Aorta (tissue), 5 donors: ENCODE measurements around the gene ANP32B. TPM values are rescaled to one million over a fixed set of nuclear protein-coding genes. Genes with fewer than 3 reads are reported as not detected.
"Not testable (repeated sequence)": the region's sequence is repeated elsewhere in the genome, so short reads cannot be mapped to it uniquely, and the experiment has no call there.

Experiments used
- ATAC-seq: fragments of 200-7000 bp; cut with Tn5 transposase; one replicate; pipeline ENCODE4 v1.9.1; 2022; ENCODE audit warnings: moderate library complexity; ENCODE audit not compliant: low FRiP score
- DNase-seq, 2 donors: peaks; one replicate each; pipeline ENCODE4 v3.0.0-alpha.2; 2020
- H3K27ac ChIP-seq, 2 donors: one replicate each; pipeline ENCODE4 v1.5.1; 2013; ENCODE audit warnings: low read length in 2 of 2, mild to moderate bottlenecking in 2 of 2, moderate library complexity in 2 of 2, control low read depth in 1 of 2, inconsistent platforms in 1 of 2, low read depth in 1 of 2
- H3K27me3 ChIP-seq, 2 donors: one replicate each; pipeline ENCODE4 v1.6.1; 2013; ENCODE audit warnings: control low read depth in 1 of 2, low read length in 1 of 2, mild to moderate bottlenecking in 1 of 2, moderate library complexity in 1 of 2; ENCODE audit not compliant: insufficient read depth in 2 of 2, control insufficient read depth in 1 of 2
- H3K36me3 ChIP-seq, 2 donors: one replicate each; pipeline ENCODE4 v1.6.1; 2013; ENCODE audit warnings: control low read depth in 1 of 2, low read length in 1 of 2, mild to moderate bottlenecking in 1 of 2; ENCODE audit not compliant: insufficient read depth in 2 of 2, control insufficient read depth in 1 of 2
- H3K4me1 ChIP-seq, 2 donors: one replicate each; pipeline ENCODE4 v1.6.1; 2013; ENCODE audit warnings: low read length in 2 of 2, control low read depth in 1 of 2, mild to moderate bottlenecking in 1 of 2, moderate library complexity in 1 of 2; ENCODE audit not compliant: insufficient read depth in 2 of 2, control insufficient read depth in 1 of 2
- H3K4me3 ChIP-seq, 2 donors: one replicate each; pipeline ENCODE4 v1.5.1; 2013; ENCODE audit warnings: low read length in 2 of 2, control low read depth in 1 of 2, mild to moderate bottlenecking in 1 of 2
- H3K9me3 ChIP-seq: one replicate; pipeline ENCODE4 v1.6.1; 2013; ENCODE audit warnings: mild to moderate bottlenecking, low read length; ENCODE audit not compliant: control insufficient read depth
- WGBS, 2 donors: extraction: QIAGEN DNeasy Blood & Tissue Kit; methylation state at CpG; one replicate each; pipeline ENCODE4 v1.1.7; 2013; 5-methylcytosine and 5-hydroxymethylcytosine counted together
- intact Hi-C, 2 donors: fragments of 100-400 bp; cut with DNase I; formaldehyde crosslinking; loops; one replicate each; pipeline versions ENCODE4 v1.14.2 to v1.15.0; 2022
- polyA plus RNA-seq, 2 donors: library from polyadenylated mRNA; stranded (reverse); fragments of 200-250 nt; gene quantifications; one replicate each; pipeline ENCODE4 v1.2.3, GENCODE V29; 2013
- total RNA-seq, 2 donors: library from RNA; stranded (reverse); fragmentation: NEBNext Ultra II Directional; extraction: Animal tissue kit (Norgen Biotek cat#: 25700); gene quantifications; one replicate each; pipeline ENCODE4 v1.2.1, GENCODE V29; 2021
- donor health status: healthy with polysubstance abuse.
- donor health status: Bipolar disorder and iron deficiency.
- donor health status: DM: no; HTN: no; CAD: no.
- donor health status: DM: no; HTN: no; CAD: no.
- donor health status: DM: yes; HTN: yes; CAD: no.

The ANP32B gene
- total and polyA plus RNA-seq, 4 donors: 98.6 to 350 (median 121) TPM

- ATAC-seq (no peak), DNase-seq (no peak)
- intact Hi-C loops: no loop called here
- no peak overlapping the region for H3K27ac ChIP-seq
- H3K36me3 ChIP-seq: no peaks in the 10 kb centered on the region
- no peaks in the 10 kb centered on the region for H3K27me3 ChIP-seq
- no peaks in the 10 kb centered on the region for H3K4me1 ChIP-seq
- no peaks in the 10 kb centered on the region for H3K9me3 ChIP-seq
- H3K4me3 ChIP-seq: no peak overlapping the region
These were observed 39.8 kb upstream of the ANP32B start for GRCh38 chr9:97943308-97943855.

- ATAC-seq (no peak), DNase-seq (no peak)
- Histone ChIP-seq H3K4me3 (no peak overlapping the region), H3K9me3 (no peaks in the 10 kb centered on the region), H3K36me3 (no peaks in the 10 kb centered on the region), H3K27me3 (no peaks in the 10 kb centered on the region), H3K4me1 (no peaks in the 10 kb centered on the region), H3K27ac (no peak overlapping the region)
- intact Hi-C loops: no loop called here
- WGBS, 2 donors: 78 to 80% methylated on average over 3 of the region's 3 CpGs
These were observed 38.5 kb upstream of the ANP32B start for GRCh38 chr9:97944612-97945011.

GRCh38 chr9:97945470-97945869 is 37.7 kb upstream of the ANP32B start:
- not testable (repeated sequence) for H3K4me3 ChIP-seq, ATAC-seq

GRCh38 chr9:97947094-97947493 is 36.0 kb upstream of the ANP32B start:
- H3K27ac ChIP-seq, H3K27me3 ChIP-seq, intact Hi-C loops, H3K4me1 ChIP-seq, H3K4me3 ChIP-seq, H3K36me3 ChIP-seq, ATAC-seq, H3K9me3 ChIP-seq, DNase-seq: not testable (repeated sequence)
- WGBS, 2 donors: 59 to 88% methylated on average over 1 to 2 of the region's 2 CpGs

More at GRCh38 chr9:97945470-97945869, 37.7 kb upstream of the ANP32B start:
- H3K27ac ChIP-seq, intact Hi-C loops, DNase-seq, H3K9me3 ChIP-seq, H3K4me1 ChIP-seq, H3K27me3 ChIP-seq, H3K36me3 ChIP-seq: not testable (repeated sequence)
- 76 to 83% methylated on average over 2 of the region's 2 CpGs for WGBS, 2 donors

GRCh38 chr9:97950873-97951272 is 32.3 kb upstream of the ANP32B start:
- H3K27ac ChIP-seq, intact Hi-C loops, H3K36me3 ChIP-seq, DNase-seq, ATAC-seq, H3K4me3 ChIP-seq, H3K27me3 ChIP-seq, H3K4me1 ChIP-seq, H3K9me3 ChIP-seq: not testable (repeated sequence)
- 84% methylated on average over 5 of the region's 5 CpGs for WGBS, 2 donors

- DNase-seq (no peak), ATAC-seq (no peak)
- Histone ChIP-seq H3K4me3 (no peak overlapping the region), H3K4me1 (no peaks in the 10 kb centered on the region), H3K27me3 (no peaks in the 10 kb centered on the region), H3K9me3 (peaks cover 4% of the 10 kb centered on the region), H3K27ac (no peak overlapping the region), H3K36me3 (no peaks in the 10 kb centered on the region)
- intact Hi-C loops: no loop called here
These were observed 28.6 kb upstream of the ANP32B start for GRCh38 chr9:97954550-97954989.

GRCh38 chr9:97956331-97956730 is 26.8 kb upstream of the ANP32B start:
- DNase-seq: no peak
- ATAC-seq: no peak
- no peaks in the 10 kb centered on the region for H3K4me1 ChIP-seq
- H3K27me3 ChIP-seq: no peaks in the 10 kb centered on the region
- intact Hi-C loops: no loop called here
- no peaks in the 10 kb centered on the region for H3K36me3 ChIP-seq
- no peaks in the 10 kb centered on the region for H3K9me3 ChIP-seq
- H3K4me3 ChIP-seq: no peak overlapping the region
- H3K27ac ChIP-seq: no peak overlapping the region

- Histone ChIP-seq H3K27ac (no peak overlapping the region), H3K27me3 (no peaks in the 10 kb centered on the region), H3K9me3 (no peaks in the 10 kb centered on the region), H3K36me3 (no peaks in the 10 kb centered on the region), H3K4me3 (no peak overlapping the region), H3K4me1 (no peaks in the 10 kb centered on the region)
- DNase-seq: no peak
- intact Hi-C loops: no loop called here
- ATAC-seq: no peak
- 79 to 82% methylated on average over 5 of the region's 5 CpGs for WGBS, 2 donors
These were observed 24.2 kb upstream of the ANP32B start for GRCh38 chr9:97958812-97959511.

GRCh38 chr9:97959585-97959984 is 23.6 kb upstream of the ANP32B start:
- Histone ChIP-seq H3K36me3 (no peaks in the 10 kb centered on the region), H3K4me1 (no peaks in the 10 kb centered on the region), H3K27me3 (no peaks in the 10 kb centered on the region), H3K9me3 (no peaks in the 10 kb centered on the region), H3K4me3 (no peak overlapping the region), H3K27ac (no peak overlapping the region)
- DNase-seq (no peak), ATAC-seq (no peak)
- intact Hi-C loops: no loop called here
